ENCODE data around the gene ZFP42.
"Not testable (repeated sequence)": the region's sequence is repeated elsewhere in the genome, so short reads cannot be mapped to it uniquely, and the experiment has no call there.

Gene ZFP42

GRCh38 chr4:188021548-188022249 is 26.1 kb downstream of the ZFP42 start:
- DNase-seq (ENCODE audit: low read depth) = no peak

- DNase-seq (ENCODE audit: low read depth) = no peak
Observed at GRCh38 chr4:188023682-188024081, 28.1 kb downstream of the ZFP42 start.

DNA sequence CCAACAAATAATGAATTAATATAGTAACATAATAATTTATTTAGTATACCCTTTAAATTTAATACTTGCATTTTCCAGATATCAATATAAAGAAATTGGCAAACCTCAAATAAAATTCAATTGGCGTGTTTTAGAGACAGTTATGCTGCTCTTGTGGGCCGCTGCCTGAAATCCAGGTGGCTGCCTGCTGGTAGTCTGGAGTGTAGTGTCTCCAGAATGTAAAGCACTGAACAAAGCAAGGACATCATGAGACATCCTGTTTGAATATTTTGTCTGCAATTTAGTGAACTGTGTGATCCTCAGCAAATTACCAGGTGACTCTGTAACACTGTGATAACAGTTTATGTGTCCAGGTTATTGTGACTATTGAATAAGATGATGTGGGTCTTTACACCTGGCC is 29.9 kb downstream of the ZFP42 start:
- DNase-seq (ENCODE audit: low read depth) = no peak

GRCh38 chr4:188029114-188029513 is 33.5 kb downstream of the ZFP42 start:
- no peak for DNase-seq (ENCODE audit: low read depth)

GRCh38 chr4:188030401-188030800 is 34.8 kb downstream of the ZFP42 start:
- DNase-seq (ENCODE audit: low read depth) = no peak

DNA sequence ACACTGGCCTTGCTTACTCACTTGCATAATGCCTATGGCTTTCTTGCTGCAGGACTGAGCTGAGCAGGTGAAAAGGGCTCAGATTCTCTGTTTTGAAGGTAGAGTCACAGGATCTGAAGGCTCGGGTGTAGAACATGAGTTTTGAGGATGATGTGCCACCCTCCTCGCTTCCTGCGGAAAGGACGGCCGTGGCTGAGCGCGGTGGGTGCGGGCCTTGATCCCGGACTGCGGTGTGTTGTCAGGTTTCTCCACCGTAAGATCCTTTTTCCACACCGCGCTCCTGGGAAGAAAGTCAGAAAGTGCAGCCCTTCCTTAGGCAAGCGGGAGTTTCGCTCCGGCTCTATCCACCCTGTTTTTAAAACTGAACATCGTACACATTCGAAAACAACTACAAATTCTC is 36.2 kb downstream of the ZFP42 start:
- DNase-seq (ENCODE audit: low read depth) = no peak

GRCh38 chr4:188032170-188032569 is 36.6 kb downstream of the ZFP42 start:
- no peak for DNase-seq (ENCODE audit: low read depth)

GRCh38 chr4:188032583-188032982 is 37.0 kb downstream of the ZFP42 start:
- no peak for DNase-seq (ENCODE audit: low read depth)

GRCh38 chr4:188037003-188037713 is 41.6 kb downstream of the ZFP42 start:
- DNase-seq (ENCODE audit: low read depth) = no peak

DNA sequence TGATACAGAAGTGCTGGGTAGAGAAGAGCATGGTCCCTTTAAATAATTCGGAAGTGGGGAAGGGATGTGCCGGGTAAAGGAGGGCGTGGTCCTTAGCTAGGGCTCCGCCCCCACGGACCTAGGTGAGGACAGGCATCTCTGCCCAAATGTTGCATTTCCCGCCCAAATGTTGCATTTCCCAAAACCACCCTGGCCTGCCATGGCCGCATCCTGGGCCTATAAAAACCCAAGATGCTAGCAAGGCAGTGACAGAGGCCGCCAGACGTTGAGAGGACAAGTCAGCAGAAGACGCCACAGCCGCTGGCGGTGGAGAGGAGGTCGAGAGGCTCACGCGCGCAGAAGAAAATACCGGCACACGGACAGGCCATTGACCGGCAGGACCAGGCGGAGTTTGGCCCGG is 46.1 kb downstream of the ZFP42 start:
- no peak for DNase-seq (ENCODE audit: low read depth)

DNA sequence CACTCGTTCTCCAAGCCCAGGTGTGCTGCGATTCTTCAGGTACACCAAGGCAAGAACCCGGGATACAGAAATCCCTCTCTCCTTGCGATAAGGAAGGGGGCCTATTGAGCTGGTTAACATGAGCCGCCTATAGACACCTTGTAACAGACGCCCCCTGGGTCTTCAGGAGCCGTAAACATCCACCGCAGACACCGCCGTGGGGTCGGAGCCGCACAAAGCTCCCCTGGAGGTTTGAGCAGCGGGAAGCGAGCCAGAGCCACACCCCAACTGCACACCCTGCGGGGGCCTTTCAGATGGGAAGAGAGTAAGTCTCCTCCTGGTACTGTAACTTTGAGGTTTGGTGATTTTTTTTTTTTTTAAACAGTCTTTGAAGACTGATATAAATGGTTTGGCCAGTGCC is 46.6 kb downstream of the ZFP42 start:
- DNase-seq (ENCODE audit: low read depth) = no peak

DNA sequence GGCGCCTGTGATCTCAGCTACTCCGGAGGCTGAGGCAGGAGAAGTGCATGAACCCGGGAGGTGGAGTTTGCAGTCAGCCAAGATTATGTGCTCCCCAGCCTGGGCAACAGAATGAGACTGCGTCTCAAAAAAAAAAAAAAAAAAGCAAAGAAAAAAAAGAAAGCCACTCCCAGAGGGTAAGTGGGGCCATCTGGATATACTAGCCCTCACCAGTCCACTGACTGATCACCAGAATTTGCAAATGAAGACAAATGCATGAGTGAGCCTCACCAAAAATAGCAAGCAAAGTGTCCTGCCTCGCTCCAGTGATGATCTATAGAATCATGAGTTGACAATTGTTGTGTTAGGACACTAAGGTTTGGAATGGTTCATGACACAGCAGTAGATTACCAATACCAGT is 47.6 kb downstream of the ZFP42 start:
- no peak for DNase-seq (ENCODE audit: low read depth)

GRCh38 chr4:188045461-188045860 is 49.9 kb downstream of the ZFP42 start:
- DNase-seq (ENCODE audit: low read depth) = not testable (repeated sequence)

DNA sequence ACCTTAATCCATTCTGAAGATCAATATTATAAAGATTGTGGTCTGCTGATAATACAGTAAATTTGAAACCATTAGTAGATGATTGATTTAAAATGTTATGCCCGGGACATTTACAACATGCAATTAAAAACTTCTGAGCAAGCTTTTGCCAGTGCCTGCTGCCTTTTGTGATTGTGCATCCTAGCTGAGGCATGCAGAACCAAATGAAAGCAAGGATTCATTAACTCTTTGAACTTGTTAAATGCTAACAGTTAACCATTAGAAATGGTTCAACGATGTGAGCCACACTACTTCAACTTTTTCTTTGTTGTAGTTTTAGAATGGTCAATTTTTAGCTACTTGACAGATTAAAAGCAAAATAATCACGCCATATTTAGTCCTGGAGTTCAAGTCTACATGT is 51.1 kb downstream of the ZFP42 start:
- DNase-seq (ENCODE audit: low read depth) = no peak

DNA sequence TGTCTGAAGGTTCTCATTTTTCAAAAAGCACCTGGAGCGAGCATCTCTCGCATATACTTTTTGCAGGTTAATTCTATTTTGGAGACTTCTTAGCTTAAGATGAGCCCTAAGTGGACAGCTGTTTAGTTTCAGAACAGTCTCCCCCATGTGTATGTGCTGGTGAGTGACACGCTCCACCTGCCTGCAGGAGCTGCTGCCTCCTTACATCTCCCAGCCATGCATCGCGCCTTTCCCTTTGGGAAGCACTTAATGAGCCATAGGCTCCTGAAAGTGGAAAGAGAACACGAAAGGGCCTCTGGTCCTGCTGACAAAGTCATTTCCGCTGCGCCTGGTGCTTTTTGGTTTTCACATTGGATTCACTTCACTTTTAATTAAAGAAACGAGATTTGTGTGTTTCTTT is 57.7 kb downstream of the ZFP42 start:
- no peak for DNase-seq (ENCODE audit: low read depth)
